DND-41 (cell line): ENCODE results near the gene HOXA5.

Source experiments
- CTCF ChIP-seq: IDR thresholded peaks from 2 replicates; pipeline ENCODE4 v1.5.1; 2012; ENCODE audit warnings: borderline replicate concordance, low read length, moderate library complexity, mild to moderate bottlenecking; ENCODE audit not compliant: poor library complexity, severe bottlenecking; ENCODE audit errors: extremely low read depth
- EZH2 ChIP-seq: IDR thresholded peaks from 3 replicates; pipeline ENCODE4 v1.6.1; 2012; ENCODE audit warnings: borderline replicate concordance, low read depth, mild to moderate bottlenecking, moderate library complexity, low read length, inconsistent platforms; ENCODE audit not compliant: severe bottlenecking

GRCh38 chr7:27177795-27178320 is 34.4 kb upstream of the HOXA5 start:
- TF ChIP-seq CTCF (no peak), EZH2 (no peak)
